SK-N-SH (cell line): ENCODE measurements around the gene NFKB1. TPM values are rescaled to one million over a fixed set of nuclear protein-coding genes. Genes with fewer than 3 reads are reported as not detected.

Experiments
- CTCF ChIA-PET: fragments of 300-600, 350-600 bp; formaldehyde crosslinking; extraction: SDS; loops from one replicate; lab custom pipeline; 2021; lab: Yijun Ruan, JAX
- POLR2A ChIA-PET: fragments of 350-600 bp; sonication (Branson Sonifier 250); formaldehyde crosslinking; extraction: SDS; loops from one replicate; lab custom pipeline; 2020; ENCODE audit warnings: antibody characterized with exemption, inconsistent platforms; lab: Yijun Ruan, JAX
- DNase-seq: peaks from one replicate; pipeline ENCODE4 v3.0.0; 2012
- H2AFZ ChIP-seq: fragments of 200-600 bp; sonication (generic); 2 replicates; pipeline ENCODE4 v1.8.1; 2016; ENCODE audit warnings: antibody characterized with exemption, mild to moderate bottlenecking, low read depth
- H3F3A ChIP-seq: fragments of 200-600 bp; sonication (generic); replicated peaks from 2 replicates; pipeline ENCODE3; 2016; ENCODE audit warnings: antibody characterized with exemption, mild to moderate bottlenecking; ENCODE audit not compliant: insufficient read depth
- H3K27ac ChIP-seq, 2 experiments: fragments of 200-500 bp in 1 of 2; fragments of 200-600 bp in 1 of 2; sonication (Bioruptor generic) in 1 of 2; sonication (generic), shearing (Covaris generic) in 1 of 2; 2 replicates each; pipeline versions ENCODE4 v1.5.1 to v1.6.1; 2014 to 2016; ENCODE audit warnings: low read depth in 2 of 2, inconsistent platforms in 1 of 2, low read length in 1 of 2, mild to moderate bottlenecking in 1 of 2, mixed read lengths in 1 of 2
- H3K27me3 ChIP-seq: fragments of 200-600 bp; sonication (generic), shearing (Covaris generic); 2 replicates; pipeline ENCODE4 v1.6.1; 2016; ENCODE audit warnings: mixed run types; ENCODE audit not compliant: insufficient read depth
- H3K36me3 ChIP-seq, 2 experiments: fragments of 200-500 bp in 1 of 2; fragments of 200-600 bp in 1 of 2; sonication (Bioruptor generic) in 1 of 2; sonication (generic) in 1 of 2; replicated peaks in 1 of 2; 2 replicates each; pipeline versions ENCODE3 to v1.5.1; 2014 to 2016; ENCODE audit warnings: low read length in 1 of 2, mild to moderate bottlenecking in 1 of 2; ENCODE audit not compliant: insufficient read depth in 2 of 2, control insufficient read depth in 1 of 2
- H3K4me1 ChIP-seq, 2 experiments: fragments of 200-500 bp in 1 of 2; fragments of 200-600 bp in 1 of 2; sonication (Bioruptor generic) in 1 of 2; sonication (generic), shearing (Covaris generic) in 1 of 2; 2 replicates each; pipeline versions ENCODE4 v1.5.1 to v1.6.1; 2014 to 2016; ENCODE audit warnings: low read depth in 1 of 2, low read length in 1 of 2, mixed run types in 1 of 2; ENCODE audit not compliant: insufficient read depth in 2 of 2, control insufficient read depth in 1 of 2
- H3K4me2 ChIP-seq: fragments of 200-600 bp; sonication (generic), shearing (Covaris generic); 2 replicates; pipeline ENCODE4 v1.6.1; 2017; ENCODE audit warnings: mixed run types
- H3K4me3 ChIP-seq, 2 experiments: fragments of 200-500 bp in 1 of 2; fragments of 200-600 bp in 1 of 2; sonication (Bioruptor generic) in 1 of 2; sonication (generic), shearing (Covaris generic) in 1 of 2; 2 replicates each; pipeline versions ENCODE4 v1.5.1 to v1.8.1; 2014 to 2016; ENCODE audit warnings: low read depth in 2 of 2, inconsistent platforms in 1 of 2, low read length in 1 of 2, mild to moderate bottlenecking in 1 of 2, mixed read lengths in 1 of 2, moderate library complexity in 1 of 2
- H3K79me2 ChIP-seq: fragments of 200-600 bp; sonication (generic); 2 replicates; pipeline ENCODE4 v1.8.1; 2017; ENCODE audit warnings: mild to moderate bottlenecking; ENCODE audit not compliant: insufficient read depth
- H3K9ac ChIP-seq: fragments of 200-600 bp; sonication (generic); 2 replicates; pipeline ENCODE4 v1.6.1; 2017; ENCODE audit warnings: mixed run types
- H3K9me2 ChIP-seq: fragments of 200-600 bp; sonication (generic); 2 replicates; pipeline ENCODE4 v1.6.1; 2017; ENCODE audit warnings: mixed run types
- H3K9me3 ChIP-seq: fragments of 200-600 bp; sonication (generic); 2 replicates; pipeline ENCODE4 v1.6.1; 2017; ENCODE audit warnings: mixed run types, mild to moderate bottlenecking, moderate library complexity
- H4K20me1 ChIP-seq: fragments of 200-600 bp; sonication (generic); 2 replicates; pipeline ENCODE4 v1.6.1; 2017; ENCODE audit warnings: mild to moderate bottlenecking, mixed run types; ENCODE audit not compliant: insufficient read depth
- CTCF ChIP-seq: fragments of 200-600 bp; sonication (generic); IDR thresholded peaks from 2 replicates; pipeline ENCODE4 v1.6.1; 2017; ENCODE audit warnings: antibody characterized with exemption, mild to moderate bottlenecking, moderate library complexity
- EZH2phosphoT487 ChIP-seq: fragments of 200-600 bp; sonication (generic); IDR thresholded peaks from 2 replicates; pipeline ENCODE4 v1.6.1; 2017; ENCODE audit warnings: low read depth, mixed run types, mild to moderate bottlenecking, antibody characterized with exemption, moderate library complexity, borderline replicate concordance
- FOSL2 ChIP-seq: IDR thresholded peaks from 2 replicates; pipeline ENCODE4 v1.4.0; 2012; ENCODE audit warnings: low read depth, mild to moderate bottlenecking, moderate library complexity, borderline replicate concordance
- FOXJ3 ChIP-seq: sonication (generic); formaldehyde crosslinking; IDR thresholded peaks from 2 replicates; pipeline ENCODE4 v1.5.1; 2020; ENCODE audit warnings: mild to moderate bottlenecking, missing genetic modification reagents
- GATA2 ChIP-seq: sonication (generic); formaldehyde crosslinking; IDR thresholded peaks from 2 replicates; pipeline ENCODE4 v1.5.0; 2020; ENCODE audit warnings: mild to moderate bottlenecking, missing genetic modification reagents
- IRF3 ChIP-seq: fragments of 150-350 bp; IDR thresholded peaks from 2 replicates; pipeline ENCODE4 v1.6.1; 2016; ENCODE audit warnings: mild to moderate bottlenecking, low read depth, low read length
- MAX ChIP-seq: IDR thresholded peaks from 2 replicates; pipeline ENCODE4 v1.4.0; 2012; ENCODE audit warnings: low read depth
- MXI1 ChIP-seq: IDR thresholded peaks from 2 replicates; pipeline ENCODE4 v1.6.1; 2012; ENCODE audit warnings: mild to moderate bottlenecking, low read depth, low read length, improper control_type of control experiment
- NFIC ChIP-seq: IDR thresholded peaks from 2 replicates; pipeline ENCODE4 v1.4.0; 2012; ENCODE audit warnings: borderline replicate concordance
- NRF1 ChIP-seq: IDR thresholded peaks from 2 replicates; pipeline ENCODE4 v1.6.1; 2012; ENCODE audit warnings: low read depth, mild to moderate bottlenecking, low read length
- PBX3 ChIP-seq: IDR thresholded peaks from 2 replicates; pipeline ENCODE4; 2012
- RFX5 ChIP-seq: IDR thresholded peaks from 2 replicates; pipeline ENCODE4 v1.6.1; 2012; ENCODE audit warnings: mild to moderate bottlenecking, improper control_type of control experiment, low read length
- RXRA ChIP-seq: IDR thresholded peaks from 2 replicates; pipeline ENCODE4 v1.4.0; 2012; ENCODE audit warnings: low read depth, mild to moderate bottlenecking, borderline replicate concordance
- SMC3 ChIP-seq: IDR thresholded peaks from 2 replicates; pipeline ENCODE4 v1.6.1; 2012; ENCODE audit warnings: low read depth, low read length, improper control_type of control experiment
- TAF1 ChIP-seq: IDR thresholded peaks from 2 replicates; pipeline ENCODE4 v1.6.1; 2012; ENCODE audit warnings: low read depth, mild to moderate bottlenecking, low read length, moderate library complexity, borderline replicate concordance
- TCF12 ChIP-seq: IDR thresholded peaks from 2 replicates; pipeline ENCODE4 v1.4.0; 2012
- TEAD4 ChIP-seq: IDR thresholded peaks from 2 replicates; pipeline ENCODE4 v1.4.0; 2012; ENCODE audit warnings: mild to moderate bottlenecking, borderline replicate concordance; ENCODE audit not compliant: insufficient read depth
- WGBS: methylation state at CpG from one replicate; pipeline ENCODE4 v1.1.6; 2017; ENCODE audit warnings: low lambda C conversion rate; 5-methylcytosine and 5-hydroxymethylcytosine counted together
- polyA plus RNA-seq, 3 experiments: library from polyadenylated mRNA; depleted of rRNA; stranded (reverse); fragments of >200 nt; gene quantifications; 2 replicates each; pipeline ENCODE4 v1.2.3, GENCODE V29; 2012
- TF ChIP-seq, protein P1 (sequence below): IDR thresholded peaks from 2 replicates; pipeline ENCODE4 v1.6.1; 2012; ENCODE audit warnings: mild to moderate bottlenecking, low read depth, low read length, moderate library complexity

The NFKB1 gene
- polyA plus RNA-seq, 1 of the 3 experiments (the other 2 are of a cell fraction): 14.1 TPM

GRCh38 chr4:102629673-102630072 lies 128.5 kb downstream of the NFKB1 start:
- no peak for DNase-seq
- H3K27ac ChIP-seq: no peak overlapping the region
- H3K9me3 ChIP-seq: no peaks in the 10 kb centered on the region
- no peak overlapping the region for H3K4me2 ChIP-seq
- 0 out of 4 replicates have a peak, but pooled peaks cover 0 to 5% of the 10 kb centered on the region in 2 experiments for H3K4me1 ChIP-seq
- peaks cover 11% of the 10 kb centered on the region for H3F3A ChIP-seq
- TF ChIP-seq, protein P1, sequence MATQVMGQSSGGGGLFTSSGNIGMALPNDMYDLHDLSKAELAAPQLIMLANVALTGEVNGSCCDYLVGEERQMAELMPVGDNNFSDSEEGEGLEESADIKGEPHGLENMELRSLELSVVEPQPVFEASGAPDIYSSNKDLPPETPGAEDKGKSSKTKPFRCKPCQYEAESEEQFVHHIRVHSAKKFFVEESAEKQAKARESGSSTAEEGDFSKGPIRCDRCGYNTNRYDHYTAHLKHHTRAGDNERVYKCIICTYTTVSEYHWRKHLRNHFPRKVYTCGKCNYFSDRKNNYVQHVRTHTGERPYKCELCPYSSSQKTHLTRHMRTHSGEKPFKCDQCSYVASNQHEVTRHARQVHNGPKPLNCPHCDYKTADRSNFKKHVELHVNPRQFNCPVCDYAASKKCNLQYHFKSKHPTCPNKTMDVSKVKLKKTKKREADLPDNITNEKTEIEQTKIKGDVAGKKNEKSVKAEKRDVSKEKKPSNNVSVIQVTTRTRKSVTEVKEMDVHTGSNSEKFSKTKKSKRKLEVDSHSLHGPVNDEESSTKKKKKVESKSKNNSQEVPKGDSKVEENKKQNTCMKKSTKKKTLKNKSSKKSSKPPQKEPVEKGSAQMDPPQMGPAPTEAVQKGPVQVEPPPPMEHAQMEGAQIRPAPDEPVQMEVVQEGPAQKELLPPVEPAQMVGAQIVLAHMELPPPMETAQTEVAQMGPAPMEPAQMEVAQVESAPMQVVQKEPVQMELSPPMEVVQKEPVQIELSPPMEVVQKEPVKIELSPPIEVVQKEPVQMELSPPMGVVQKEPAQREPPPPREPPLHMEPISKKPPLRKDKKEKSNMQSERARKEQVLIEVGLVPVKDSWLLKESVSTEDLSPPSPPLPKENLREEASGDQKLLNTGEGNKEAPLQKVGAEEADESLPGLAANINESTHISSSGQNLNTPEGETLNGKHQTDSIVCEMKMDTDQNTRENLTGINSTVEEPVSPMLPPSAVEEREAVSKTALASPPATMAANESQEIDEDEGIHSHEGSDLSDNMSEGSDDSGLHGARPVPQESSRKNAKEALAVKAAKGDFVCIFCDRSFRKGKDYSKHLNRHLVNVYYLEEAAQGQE: no peak
- no peak for TF ChIP-seq FOSL2
- no peak for TF ChIP-seq RFX5
- no peak for TF ChIP-seq RXRA
- no peak for TF ChIP-seq TCF12
- no peak for TF ChIP-seq GATA2 (CRISPR knock-in tag)
- no peak for TF ChIP-seq MXI1
- TF ChIP-seq TAF1: no peak
- no peak for TF ChIP-seq NRF1
- TF ChIP-seq MAX: no peak
- TF ChIP-seq SMC3: no peak
- no peak for TF ChIP-seq FOXJ3
- no peak for TF ChIP-seq EZH2phosphoT487
- TF ChIP-seq TEAD4: no peak
- TF ChIP-seq PBX3: no peak
- no peak for TF ChIP-seq NFIC
- TF ChIP-seq IRF3: no peak
- TF ChIP-seq CTCF: no peak
- peaks cover 8 to 15% of the 10 kb centered on the region in 2 experiments for H3K36me3 ChIP-seq
- no peaks in the 10 kb centered on the region for H4K20me1 ChIP-seq
- no peaks in the 10 kb centered on the region for H3K27me3 ChIP-seq
- ChIA-PET CTCF (no interaction called here), POLR2A (no interaction called here)
- no peak overlapping the region for H2AFZ ChIP-seq
- H3K9ac ChIP-seq: no peak overlapping the region
- H3K9me2 ChIP-seq: no peaks in the 10 kb centered on the region
- no peaks in the 10 kb centered on the region for H3K79me2 ChIP-seq
- H3K4me3 ChIP-seq: no peak overlapping the region
- WGBS: 94% methylated on average over 13 of the region's 13 CpGs
